IMR-90 (cell line): ENCODE measurements around the gene PAN3. TPM values are rescaled to one million over a fixed set of nuclear protein-coding genes. Genes with fewer than 3 reads are reported as not detected.

Source experiments
- ATAC-seq: fragments of 200-7000 bp; cut with Tn5 transposase; 2 replicates; pipeline ENCODE4 v1.9.1; 2020; ENCODE audit warnings: low read depth, mild to moderate bottlenecking, moderate library complexity
- BruUV-seq: library from RNA; stranded (reverse); fragments of 400-500 nt; replicated peaks from 2 replicates; lab custom pipeline; 2021; lab: Mats Ljungman, UMichigan
- CTCF ChIA-PET: fragments of 300-600 bp; formaldehyde crosslinking; extraction: SDS; loops from one replicate; lab custom pipeline; 2021; ENCODE audit warnings: antibody characterized with exemption; lab: Yijun Ruan, JAX
- POLR2A ChIA-PET: fragments of 300-600 bp; sonication (Branson Sonifier 250); formaldehyde crosslinking; loops from one replicate; lab custom pipeline; 2022; ENCODE audit warnings: antibody characterized with exemption; ENCODE audit not compliant: unreplicated experiment; lab: Charles Lee
- DNase-seq: peaks from one replicate; pipeline ENCODE4 v3.0.0; 2013
- H2AFZ ChIP-seq: replicated peaks from 2 replicates; pipeline ENCODE3; 2013; ENCODE audit warnings: low read length, mild to moderate bottlenecking; ENCODE audit not compliant: poor library complexity
- H2AK5ac ChIP-seq: 2 replicates; pipeline ENCODE4 v1.6.1; 2013; ENCODE audit warnings: low read depth, low read length, inconsistent platforms
- H2AK9ac ChIP-seq: replicated peaks from 2 replicates; pipeline ENCODE3; 2013; ENCODE audit warnings: mild to moderate bottlenecking, low read depth, low read length, moderate library complexity; ENCODE audit not compliant: poor library complexity
- H2BK120ac ChIP-seq: 2 replicates; pipeline ENCODE4 v1.6.1; 2013; ENCODE audit warnings: low read depth, low read length, inconsistent platforms
- H2BK15ac ChIP-seq: 3 replicates; pipeline ENCODE4 v1.6.1; 2013; ENCODE audit warnings: low read depth, low read length, inconsistent platforms
- H2BK20ac ChIP-seq: 2 replicates; pipeline ENCODE4 v1.6.1; 2013; ENCODE audit warnings: low read depth, mild to moderate bottlenecking, inconsistent platforms, low read length, moderate library complexity
- H2BK5ac ChIP-seq: 2 replicates; pipeline ENCODE4 v1.6.1; 2013; ENCODE audit warnings: mild to moderate bottlenecking, low read depth, low read length, inconsistent platforms; ENCODE audit not compliant: poor library complexity, severe bottlenecking
- H3K14ac ChIP-seq: replicated peaks from 2 replicates; pipeline ENCODE4 v1.6.1; 2013; ENCODE audit warnings: low read depth, low read length, inconsistent platforms
- H3K18ac ChIP-seq: 2 replicates; pipeline ENCODE4 v1.6.1; 2013; ENCODE audit warnings: low read depth, low read length, control low read depth
- H3K23ac ChIP-seq: 2 replicates; pipeline ENCODE4 v1.6.1; 2013; ENCODE audit warnings: low read depth, low read length, inconsistent platforms
- H3K27ac ChIP-seq: 2 replicates; pipeline ENCODE4 v1.5.1; 2013; ENCODE audit warnings: mild to moderate bottlenecking, control low read depth, low read length; ENCODE audit not compliant: insufficient read depth
- H3K27me3 ChIP-seq: 2 replicates; pipeline ENCODE4 v1.6.1; 2013; ENCODE audit warnings: low read length; ENCODE audit not compliant: control insufficient read depth, insufficient read depth
- H3K36me3 ChIP-seq: 2 replicates; pipeline ENCODE4 v1.6.1; 2013; ENCODE audit warnings: low read length, mixed read lengths; ENCODE audit not compliant: control insufficient read depth, insufficient read depth
- H3K4ac ChIP-seq: 2 replicates; pipeline ENCODE4 v1.6.1; 2013; ENCODE audit warnings: low read depth, low read length, inconsistent platforms
- H3K4me1 ChIP-seq: 2 replicates; pipeline ENCODE4 v1.6.1; 2013; ENCODE audit warnings: low read length, mixed read lengths; ENCODE audit not compliant: control insufficient read depth, insufficient read depth
- H3K4me2 ChIP-seq: 2 replicates; pipeline ENCODE4 v1.6.1; 2013; ENCODE audit warnings: low read depth, mild to moderate bottlenecking, control low read depth, low read length, moderate library complexity
- H3K4me3 ChIP-seq: 2 replicates; pipeline ENCODE4 v1.5.1; 2013; ENCODE audit warnings: low read depth, mild to moderate bottlenecking, control low read depth, low read length, moderate library complexity; ENCODE audit not compliant: insufficient read depth
- H3K56ac ChIP-seq: 2 replicates; pipeline ENCODE4 v1.6.1; 2013; ENCODE audit warnings: low read length, inconsistent platforms; ENCODE audit not compliant: insufficient read depth; ENCODE audit errors: extremely low read depth
- H3K79me1 ChIP-seq, 2 experiments: 2 replicates each; pipeline ENCODE4 v1.6.1; 2013; ENCODE audit warnings: low read length in 2 of 2, inconsistent platforms in 1 of 2, low read depth in 1 of 2
- H3K9ac ChIP-seq: 2 replicates; pipeline ENCODE4 v1.6.1; 2013; ENCODE audit warnings: low read depth, low read length, control low read depth
- H3K9me1 ChIP-seq: 2 replicates; pipeline ENCODE4 v1.6.1; 2013; ENCODE audit warnings: low read length, inconsistent platforms; ENCODE audit not compliant: insufficient read depth
- H3K9me3 ChIP-seq: 2 replicates; pipeline ENCODE4 v1.6.1; 2013; ENCODE audit warnings: low read length; ENCODE audit not compliant: control insufficient read depth, insufficient read depth
- H4K20me1 ChIP-seq: 2 replicates; pipeline ENCODE4 v1.6.1; 2013; ENCODE audit warnings: low read length, inconsistent platforms; ENCODE audit not compliant: insufficient read depth
- H4K5ac ChIP-seq: 2 replicates; pipeline ENCODE4 v1.6.1; 2013; ENCODE audit warnings: mild to moderate bottlenecking, low read depth, low read length, control low read depth
- H4K8ac ChIP-seq, 2 experiments: 2 replicates each; pipeline ENCODE4 v1.6.1; 2013; ENCODE audit warnings: low read depth in 2 of 2, low read length in 2 of 2, control low read depth in 1 of 2, inconsistent platforms in 1 of 2
- H4K91ac ChIP-seq: 2 replicates; pipeline ENCODE4 v1.6.1; 2013; ENCODE audit warnings: low read depth, low read length, inconsistent platforms; ENCODE audit not compliant: insufficient read depth
- CEBPB ChIP-seq: IDR thresholded peaks from 2 replicates; pipeline ENCODE4 v1.6.1; 2012; ENCODE audit warnings: low read depth, low read length, improper control_type of control experiment
- CHD1 ChIP-seq: IDR thresholded peaks from 2 replicates; pipeline ENCODE4 v1.6.1; 2012; ENCODE audit warnings: low read depth, low read length, improper control_type of control experiment
- FOS ChIP-seq: fragments of 150-350 bp; IDR thresholded peaks from 2 replicates; pipeline ENCODE4 v1.6.1; 2016; ENCODE audit warnings: low read depth, low read length
- MXI1 ChIP-seq: IDR thresholded peaks from 2 replicates; pipeline ENCODE4 v1.6.1; 2012; ENCODE audit warnings: low read depth, mild to moderate bottlenecking, low read length, moderate library complexity, borderline replicate concordance
- POLR2A ChIP-seq: IDR thresholded peaks from 2 replicates; pipeline ENCODE4 v1.6.1; 2012; ENCODE audit warnings: mild to moderate bottlenecking, low read depth, low read length
- RAD21 ChIP-seq: IDR thresholded peaks from 2 replicates; pipeline ENCODE4 v1.6.1; 2012; ENCODE audit warnings: low read length, improper control_type of control experiment
- RFX5 ChIP-seq: IDR thresholded peaks from 2 replicates; pipeline ENCODE4 v1.8.0; 2012; ENCODE audit warnings: low read depth, mild to moderate bottlenecking, low read length, moderate library complexity
- SMC3 ChIP-seq: fragments of 150-350 bp; IDR thresholded peaks from 2 replicates; pipeline ENCODE4 v1.6.1; 2016; ENCODE audit warnings: low read depth, mild to moderate bottlenecking, antibody characterized with exemption, low read length, moderate library complexity
- WGBS, 2 experiments: methylation state at CpG; one replicate each; pipeline versions ENCODE4 v1.1.5 to v1.1.7; 2013; ENCODE audit warnings: missing lambda C conversion rate in 2 of 2; ENCODE audit not compliant: insufficient read length in 1 of 2; ENCODE audit errors: extremely low coverage in 2 of 2; 5-methylcytosine and 5-hydroxymethylcytosine counted together
- dilution Hi-C: fragments of 300-500 bp; cut with HindIII; formaldehyde crosslinking; loops from one replicate; pipeline ENCODE4 v1.14.3; 2018; ENCODE audit warnings: low sequenced_read_pairs; ENCODE audit not compliant: unreplicated experiment
- in situ Hi-C: fragments of 300-500 bp; cut with MboI; formaldehyde crosslinking; loops from 3 replicates; pipeline ENCODE4 v1.14.3; 2019; ENCODE audit warnings: low sequenced_read_pairs, inconsistent platforms, mixed read lengths
- intact Hi-C: fragments of 100-400 bp; cut with micrococcal nuclease; formaldehyde crosslinking; loops from 2 replicates; pipeline ENCODE4 v1.10.0; 2022
- polyA plus RNA-seq, 3 experiments: library from polyadenylated mRNA; depleted of rRNA; stranded (reverse); fragments of >200 nt; gene quantifications; 2 replicates each; pipeline ENCODE4 v1.2.3, GENCODE V29; 2012; ENCODE audit warnings: low replicate concordance in 1 of 3
- total RNA-seq: library from RNA; depleted of rRNA; stranded (reverse); fragments of >200 nt; gene quantifications from 2 replicates; pipeline ENCODE4 v1.2.3, GENCODE V29; 2012
- TF ChIP-seq, protein P1 (sequence below): fragments of 150-350 bp; IDR thresholded peaks from 2 replicates; pipeline ENCODE4 v1.6.1; 2016; ENCODE audit warnings: low read depth, mild to moderate bottlenecking, low read length, moderate library complexity, borderline replicate concordance
- TF ChIP-seq, protein P2 (sequence below): conservative IDR thresholded peaks from 2 replicates; pipeline ENCODE4 v1.5.1; 2012; ENCODE audit warnings: mild to moderate bottlenecking, low read depth, low read length, improper control_type of control experiment

The PAN3 gene
- total and polyA plus RNA-seq, 2 of the 4 experiments (the other 2 are of a cell fraction), result 6.6 to 15.1 TPM

DNA sequence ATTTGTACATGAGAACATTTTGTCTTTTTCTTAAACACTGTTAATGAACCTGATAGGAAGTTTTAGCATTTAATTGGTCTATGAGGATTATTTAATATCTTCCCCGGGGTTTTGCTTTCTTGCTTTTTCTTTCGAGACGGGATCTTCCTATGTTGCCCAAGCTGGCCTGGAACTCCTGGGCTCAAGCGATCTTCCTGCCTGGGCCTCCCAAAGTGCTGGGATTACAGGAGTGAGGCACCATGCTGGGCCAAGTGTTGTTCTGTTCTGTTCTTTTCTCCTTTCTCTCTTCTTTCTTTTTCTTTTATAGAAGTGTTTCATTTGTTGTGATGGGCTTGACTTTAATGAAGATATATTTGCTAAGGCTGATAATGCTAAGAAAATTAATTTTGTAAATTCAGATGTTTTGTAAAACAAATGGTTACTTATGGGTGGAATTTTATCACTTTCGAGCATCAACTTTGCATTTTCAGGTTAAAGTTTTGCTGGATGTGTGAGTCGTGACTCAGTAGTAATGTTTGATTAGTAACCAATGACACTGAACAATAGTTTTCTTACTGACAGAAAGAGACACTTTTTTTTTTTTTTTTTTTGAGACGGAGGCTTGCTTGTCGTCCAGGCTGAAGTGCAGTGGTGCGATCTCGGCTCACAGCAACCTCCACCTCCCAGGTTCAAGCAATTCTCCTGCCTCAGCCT is 2.2 kb downstream of the PAN3 start:
- Histone ChIP-seq H3K27ac (no peak overlapping the region), H2AK9ac (no peak overlapping the region), H4K5ac (no peak overlapping the region), H4K20me1 (peaks cover 56% of the 10 kb centered on the region), H2AFZ (no peak overlapping the region), H2BK15ac (no peak overlapping the region), H2BK5ac (no peak overlapping the region), H2BK120ac (no peak overlapping the region), H3K4me2 (peak overlapping the region; percentile 97), H3K23ac (no peak overlapping the region), H3K9me3 (no peaks in the 10 kb centered on the region), H3K9ac (peak overlapping the region; percentile 29; the same call in 1 of the 2 replicates), H3K79me1 (peaks cover 18 to 65% of the 10 kb centered on the region in 2 experiments), H3K14ac (no peak overlapping the region), H3K4ac (no peak overlapping the region), H3K18ac (no peak overlapping the region), H3K4me1 (peaks cover 5% of the 10 kb centered on the region), H3K4me3 (no peak overlapping the region), H2BK20ac (no peak overlapping the region), H3K27me3 (no peaks in the 10 kb centered on the region), H2AK5ac (no peak overlapping the region), H3K9me1 (peaks cover 3% of the 10 kb centered on the region; the same call in 1 of the 2 replicates), H4K8ac (no peak overlapping the region), H4K91ac (no peak overlapping the region), H3K56ac (no peak overlapping the region), H3K36me3 (no peaks in the 10 kb centered on the region)
- CTCF ChIA-PET, result no interaction called here
- BruUV-seq, result no TSS peak
- POLR2A ChIA-PET, result interaction anchor here (0.6 to 0.7 kb wide), 2 partner anchors 499 to 1424 kb away, joined by 3 read pairs; no protein-coding TSS in a partner anchor
- TF ChIP-seq, protein P1, sequence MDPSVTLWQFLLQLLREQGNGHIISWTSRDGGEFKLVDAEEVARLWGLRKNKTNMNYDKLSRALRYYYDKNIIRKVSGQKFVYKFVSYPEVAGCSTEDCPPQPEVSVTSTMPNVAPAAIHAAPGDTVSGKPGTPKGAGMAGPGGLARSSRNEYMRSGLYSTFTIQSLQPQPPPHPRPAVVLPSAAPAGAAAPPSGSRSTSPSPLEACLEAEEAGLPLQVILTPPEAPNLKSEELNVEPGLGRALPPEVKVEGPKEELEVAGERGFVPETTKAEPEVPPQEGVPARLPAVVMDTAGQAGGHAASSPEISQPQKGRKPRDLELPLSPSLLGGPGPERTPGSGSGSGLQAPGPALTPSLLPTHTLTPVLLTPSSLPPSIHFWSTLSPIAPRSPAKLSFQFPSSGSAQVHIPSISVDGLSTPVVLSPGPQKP, result no peak
- TF ChIP-seq RAD21 (no peak), RFX5 (no peak), POLR2A (no peak), MXI1 (no peak), CHD1 (no peak), CEBPB (no peak), SMC3 (no peak), FOS (no peak)
- TF ChIP-seq, protein P2, sequence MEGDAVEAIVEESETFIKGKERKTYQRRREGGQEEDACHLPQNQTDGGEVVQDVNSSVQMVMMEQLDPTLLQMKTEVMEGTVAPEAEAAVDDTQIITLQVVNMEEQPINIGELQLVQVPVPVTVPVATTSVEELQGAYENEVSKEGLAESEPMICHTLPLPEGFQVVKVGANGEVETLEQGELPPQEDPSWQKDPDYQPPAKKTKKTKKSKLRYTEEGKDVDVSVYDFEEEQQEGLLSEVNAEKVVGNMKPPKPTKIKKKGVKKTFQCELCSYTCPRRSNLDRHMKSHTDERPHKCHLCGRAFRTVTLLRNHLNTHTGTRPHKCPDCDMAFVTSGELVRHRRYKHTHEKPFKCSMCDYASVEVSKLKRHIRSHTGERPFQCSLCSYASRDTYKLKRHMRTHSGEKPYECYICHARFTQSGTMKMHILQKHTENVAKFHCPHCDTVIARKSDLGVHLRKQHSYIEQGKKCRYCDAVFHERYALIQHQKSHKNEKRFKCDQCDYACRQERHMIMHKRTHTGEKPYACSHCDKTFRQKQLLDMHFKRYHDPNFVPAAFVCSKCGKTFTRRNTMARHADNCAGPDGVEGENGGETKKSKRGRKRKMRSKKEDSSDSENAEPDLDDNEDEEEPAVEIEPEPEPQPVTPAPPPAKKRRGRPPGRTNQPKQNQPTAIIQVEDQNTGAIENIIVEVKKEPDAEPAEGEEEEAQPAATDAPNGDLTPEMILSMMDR, result no peak
- dilution Hi-C loops (no loop called here), intact Hi-C loops (loop anchor here (5.0 kb wide), 2 partner anchors 37 to 82 kb away; no protein-coding TSS in a partner anchor), in situ Hi-C loops (no loop called here)
- ATAC-seq, result no peak
- WGBS, 2 experiments, result no CpG with 5 or more reads among the region's 10 CpGs
- peak; percentile 8 for DNase-seq
